ENCODE measurements around the gene IGFLR1.
"Not testable (repeated sequence)": the region's sequence is repeated elsewhere in the genome, so short reads cannot be mapped to it uniquely, and the experiment has no call there.

The IGFLR1 gene

GRCh38 chr19:35777086-35777841 is 35.0 kb upstream of the IGFLR1 start:
- DNase-seq = no peak

GRCh38 chr19:35776102-35776788 is 34.0 kb upstream of the IGFLR1 start:
- no peak for DNase-seq

- peak; percentile 99 for DNase-seq
Measured at GRCh38 chr19:35775298-35776101, 33.2 kb upstream of the IGFLR1 start, which contains the start of gene ARHGAP33. Gene ARHGAP33 (plus strand): TSS chr19:35775564. CDS start chr19:35775659, 95 bp downstream.

GRCh38 chr19:35775046-35775297 is 32.7 kb upstream of the IGFLR1 start:
- no peak for DNase-seq

GRCh38 chr19:35774274-35775045 is 32.2 kb upstream of the IGFLR1 start:
- no peak for DNase-seq

GRCh38 chr19:35773020-35773806 is 31.0 kb upstream of the IGFLR1 start:
- no peak for DNase-seq

- DNase-seq = not testable (repeated sequence)
Measured at GRCh38 chr19:35772362-35772761, 30.1 kb upstream of the IGFLR1 start.

- no peak for DNase-seq
Measured at GRCh38 chr19:35768082-35768421, 25.8 kb upstream of the IGFLR1 start.

- no peak for DNase-seq
Measured at GRCh38 chr19:35767288-35768081, 25.2 kb upstream of the IGFLR1 start.

- DNase-seq = no peak
Measured at GRCh38 chr19:35766571-35767104, 24.4 kb upstream of the IGFLR1 start.

- DNase-seq = no peak
Measured at GRCh38 chr19:35764432-35765315, 22.4 kb upstream of the IGFLR1 start.

- DNase-seq = no peak
Measured at GRCh38 chr19:35760711-35761349, 18.6 kb upstream of the IGFLR1 start.

- no peak for DNase-seq
Measured at GRCh38 chr19:35759697-35760096, 17.4 kb upstream of the IGFLR1 start.

GRCh38 chr19:35757749-35758608 is 15.7 kb upstream of the IGFLR1 start, which contains the start of gene PROSER3:
Gene PROSER3 (plus strand): TSS chr19:35758176. CDS start chr19:35758216, 40 bp downstream.
- peak; percentile 99 for DNase-seq

- DNase-seq = peak; percentile 69
Measured at GRCh38 chr19:35757231-35757748, 15.0 kb upstream of the IGFLR1 start.

- no peak for DNase-seq
Measured at GRCh38 chr19:35756377-35757230, 14.4 kb upstream of the IGFLR1 start, which contains the start of gene HSPB6. Gene HSPB6 (minus strand): TSS chr19:35757029. CDS start chr19:35757008, 21 bp downstream.

All from activated effector memory CD4-positive, alpha-beta T cell treated with anti-CD3 and anti-CD28 coated beads, Interleukin-2, amount 50 U/mL, for 16 hours (primary cell).